Middle frontal gyrus (tissue), 1 donor: Measurements from ENCODE around the gene PPP1R18.
"Not testable (repeated sequence)": the region's sequence is repeated elsewhere in the genome, so short reads cannot be mapped to it uniquely, and the experiment has no call there.

Source experiments
- DNase-seq: peaks from one replicate; pipeline ENCODE4 v3.0.0-alpha.2; 2015; ENCODE audit warnings: low spot score; ENCODE audit errors: extremely low spot score

Gene PPP1R18

DNA sequence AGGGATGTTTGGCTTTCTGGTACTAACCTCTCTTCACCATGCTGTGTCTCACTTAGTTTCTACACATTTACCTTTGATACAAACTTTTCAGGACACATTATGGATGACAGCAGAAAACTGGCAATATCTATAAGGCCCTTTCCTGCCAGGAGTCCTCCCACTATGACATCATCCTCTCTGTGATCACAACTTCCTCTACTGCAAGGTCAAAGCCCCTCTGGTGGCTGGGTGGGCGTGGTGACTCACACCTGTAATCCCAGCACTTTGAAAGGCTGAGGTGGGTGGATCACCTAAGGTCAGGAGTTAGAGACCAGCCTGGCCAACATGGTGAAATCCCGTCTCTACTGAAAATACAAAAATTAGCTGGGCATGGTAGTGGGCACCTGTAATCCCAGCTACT lies 20.1 kb downstream of the PPP1R18 start:
- not testable (repeated sequence) for DNase-seq

DNA sequence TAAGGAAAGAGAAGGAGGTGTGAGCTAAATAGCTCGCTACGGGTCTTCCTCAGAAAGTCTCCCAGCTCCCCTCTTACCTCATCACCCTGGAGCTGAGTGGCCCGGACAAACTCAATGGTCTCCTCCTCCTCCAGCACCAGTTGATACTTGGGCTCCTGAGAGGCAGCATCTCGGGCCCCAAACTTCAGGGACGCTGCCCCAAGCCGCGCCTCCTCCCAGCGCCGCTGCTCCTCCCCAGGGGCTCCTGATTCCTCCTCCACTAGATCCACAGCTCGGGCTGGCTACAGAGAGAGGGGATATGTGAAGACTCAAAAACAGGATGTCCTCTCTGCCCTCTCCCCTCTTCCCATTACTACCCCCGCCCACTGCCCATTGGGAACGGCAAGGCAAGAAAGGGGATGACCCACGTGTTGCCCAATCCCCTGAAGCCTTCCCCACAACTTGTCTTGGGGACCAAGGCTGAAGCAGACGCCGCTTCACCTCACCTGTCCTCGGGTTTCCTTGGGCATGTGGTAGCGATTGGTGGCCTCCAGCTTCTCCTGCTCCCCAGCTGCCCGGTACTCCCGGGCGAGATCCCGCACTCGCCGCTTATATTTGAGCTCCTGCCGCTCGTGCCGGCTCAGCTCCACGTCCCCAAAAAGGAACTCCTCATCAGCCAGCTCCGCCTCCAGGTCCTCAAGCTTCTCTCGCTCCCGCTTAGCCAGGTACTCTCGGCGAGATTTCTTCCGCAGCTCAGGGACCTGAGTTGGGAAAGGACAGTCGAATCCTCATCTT lies 21.3 kb downstream of the PPP1R18 start:
- no peak for DNase-seq

DNA sequence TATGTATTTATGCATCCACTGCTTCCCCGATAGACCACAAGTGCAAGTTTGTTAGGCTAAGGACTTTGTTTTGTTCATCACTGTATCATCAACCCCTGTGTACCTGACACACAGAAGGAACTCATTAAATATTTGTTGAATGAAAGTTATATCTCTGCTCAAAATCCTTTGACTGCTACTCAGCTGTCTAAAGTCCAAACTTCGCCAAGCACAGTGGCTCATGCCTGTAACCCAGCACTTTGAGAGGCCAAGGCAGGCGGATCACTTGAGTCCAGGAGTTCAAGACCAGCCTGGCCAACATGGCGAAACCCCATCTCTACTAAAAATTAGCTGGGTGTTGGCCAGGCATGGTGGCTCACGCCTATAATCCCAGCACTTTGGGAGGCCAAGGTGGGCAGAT lies 28.5 kb downstream of the PPP1R18 start:
- DNase-seq = not testable (repeated sequence)

DNA sequence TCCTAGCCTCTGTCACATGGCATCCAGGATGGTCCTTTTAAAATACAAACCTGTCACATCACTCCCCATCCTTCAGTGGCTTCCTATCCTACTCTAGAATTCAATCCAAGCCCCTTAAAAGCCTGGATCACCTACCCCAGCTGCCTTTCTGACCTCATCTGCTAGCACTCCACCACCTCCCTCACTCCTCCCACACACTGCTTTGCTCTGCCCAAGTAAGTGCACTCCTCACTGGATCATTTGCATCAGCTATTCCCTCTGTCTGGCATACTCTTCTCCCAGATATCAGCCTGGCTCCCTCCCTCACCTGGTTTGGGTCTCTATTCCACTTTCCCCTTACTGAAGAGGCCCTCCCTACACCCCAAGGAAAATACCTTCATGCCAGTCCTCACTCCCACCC lies 29.0 kb downstream of the PPP1R18 start:
- DNase-seq = no peak

DNA sequence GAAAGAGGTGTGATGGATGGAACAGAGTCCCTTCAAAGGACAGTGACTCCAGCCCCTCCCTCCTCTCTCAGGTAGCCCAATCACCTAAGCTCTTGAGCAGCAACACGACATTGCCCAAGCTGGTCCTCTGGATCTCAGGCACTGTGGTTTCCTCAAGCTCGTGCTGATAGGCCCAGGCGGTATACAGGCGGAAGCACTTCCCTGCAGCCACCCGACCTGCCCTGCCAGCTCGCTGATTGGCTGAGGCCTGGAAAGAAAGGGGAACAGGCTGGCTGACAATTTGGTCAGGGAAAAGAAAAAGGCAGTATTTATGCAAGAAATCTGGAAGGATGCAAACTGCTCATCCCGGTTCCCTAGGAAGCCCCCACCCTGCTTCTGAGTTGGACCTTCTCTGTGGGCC lies 29.9 kb downstream of the PPP1R18 start:
- DNase-seq = no peak

DNA sequence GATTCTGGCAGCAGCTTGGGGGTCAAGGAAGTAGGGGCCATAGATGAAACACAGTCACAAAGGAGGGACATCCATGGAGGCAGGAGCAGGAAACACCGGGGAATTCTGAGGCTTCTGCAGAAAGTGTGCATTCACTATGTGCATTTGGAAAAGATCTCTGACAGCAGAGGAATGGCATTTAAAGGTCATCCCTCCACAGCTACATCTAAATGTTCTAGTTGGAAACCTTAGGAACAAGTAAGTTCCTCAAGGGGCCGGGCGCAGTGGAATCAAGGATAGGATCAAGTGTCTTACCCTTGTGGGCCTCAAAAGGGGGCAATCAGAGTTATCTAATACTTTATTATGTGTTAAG lies 30.7 kb downstream of the PPP1R18 start:
- DNase-seq = no peak

DNA sequence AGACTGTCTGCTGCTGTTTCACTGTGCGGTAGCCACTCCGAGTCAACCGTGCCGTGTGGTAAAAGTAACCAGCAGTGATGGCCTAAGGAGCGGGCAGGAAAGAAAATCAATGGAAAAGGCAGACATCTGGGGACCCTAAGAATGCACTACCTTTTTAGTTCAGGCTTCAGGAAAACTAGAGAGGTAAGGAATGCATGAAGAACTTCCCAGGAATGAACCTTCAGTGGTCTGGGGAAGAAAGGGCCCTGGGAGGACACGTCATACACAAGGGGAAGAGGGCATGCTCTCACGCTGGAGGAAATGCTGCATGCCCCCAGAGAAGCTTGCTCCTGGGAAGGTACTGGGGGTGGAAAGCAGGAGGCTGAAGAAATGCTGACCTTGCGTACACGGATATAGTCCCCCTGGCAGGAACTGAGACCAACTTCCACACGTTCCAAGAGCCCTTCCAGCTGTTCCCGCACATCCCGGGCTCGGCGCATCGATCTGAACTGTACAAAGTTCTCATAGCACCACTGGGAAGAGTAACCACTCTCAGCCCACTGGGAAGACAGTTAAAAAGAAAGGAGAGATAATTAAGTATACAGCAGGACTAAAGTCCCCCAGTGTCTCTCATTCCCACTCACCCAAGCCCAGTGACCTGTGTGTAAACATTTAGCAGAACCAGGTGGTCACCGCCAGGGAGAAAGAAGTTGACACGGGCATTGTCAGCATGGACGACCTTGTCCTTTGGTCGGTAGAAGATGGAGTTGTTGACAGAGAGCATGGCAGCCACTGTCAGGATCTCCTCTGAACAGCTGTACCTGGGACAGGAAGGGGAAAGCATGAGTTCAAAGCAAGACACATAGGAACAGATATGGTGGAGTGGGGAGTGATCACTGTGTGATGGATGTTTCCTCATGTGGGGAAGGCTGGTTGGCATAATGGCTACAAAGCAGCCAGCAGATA lies 31.4 kb downstream of the PPP1R18 start:
- DNase-seq = no peak

DNA sequence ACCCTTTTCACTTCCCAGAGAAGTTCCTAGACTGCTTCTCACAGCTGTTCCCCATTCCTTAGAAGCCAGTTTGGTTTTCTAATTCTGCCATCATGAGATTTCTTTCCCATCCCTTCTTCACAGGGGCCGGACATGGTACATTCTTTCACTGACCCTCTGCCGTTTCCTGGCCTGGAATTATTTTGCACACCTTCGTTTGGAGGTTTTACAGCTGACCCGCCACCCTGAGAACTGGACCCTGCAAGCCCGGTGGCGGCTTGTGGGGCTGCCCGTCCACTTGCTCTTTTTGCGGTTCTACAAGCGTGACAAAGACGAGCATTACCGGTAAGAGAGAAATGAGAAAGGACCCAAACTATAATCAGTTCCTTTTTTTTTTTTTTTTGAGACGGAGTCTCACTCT lies 35.3 kb downstream of the PPP1R18 start:
- DNase-seq = no peak

DNA sequence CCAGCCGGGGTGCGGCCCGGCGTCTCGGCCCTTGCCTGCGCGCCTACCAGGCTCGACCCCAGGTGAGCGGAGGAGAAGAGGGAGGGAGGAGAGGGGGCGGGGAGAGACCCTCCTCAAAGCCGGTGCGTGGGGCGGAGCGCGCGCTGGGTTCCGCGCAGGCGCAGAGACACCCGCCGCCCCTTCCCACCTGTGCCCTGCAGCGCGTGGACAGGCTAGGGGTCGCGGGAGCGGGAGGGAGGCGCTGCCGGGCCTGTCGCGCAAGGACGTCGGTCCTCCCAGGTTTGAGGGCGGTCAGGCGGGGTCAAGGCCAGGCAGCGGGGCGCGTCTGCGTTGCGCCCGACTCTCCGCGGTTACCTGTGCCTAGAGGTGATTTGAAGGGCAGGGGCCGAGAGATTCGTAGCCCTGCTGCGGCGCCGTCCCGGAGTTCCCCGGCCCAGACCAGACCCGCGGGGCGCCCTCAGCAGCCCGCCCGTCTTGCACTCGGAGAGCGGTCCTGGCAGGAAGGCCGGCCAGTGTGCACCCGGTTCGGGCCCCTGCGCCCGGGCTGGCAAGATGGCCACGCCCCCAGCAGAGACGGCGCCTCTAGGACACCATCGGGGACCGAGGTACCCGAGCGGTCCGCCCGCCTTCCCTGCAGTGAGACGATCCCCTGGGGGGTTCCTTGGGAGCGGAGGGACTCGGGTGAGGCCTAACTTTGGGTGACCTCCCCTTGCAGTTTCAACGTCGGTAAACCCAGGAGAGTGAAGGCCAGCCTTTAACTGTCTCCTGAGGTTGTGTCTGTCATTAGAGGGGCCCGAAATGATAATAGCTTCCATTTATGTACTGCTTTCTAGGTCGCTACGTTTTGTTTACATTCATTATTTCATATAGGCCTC lies 39.0 kb downstream of the PPP1R18 start:
- DNase-seq = peak; percentile 46

DNA sequence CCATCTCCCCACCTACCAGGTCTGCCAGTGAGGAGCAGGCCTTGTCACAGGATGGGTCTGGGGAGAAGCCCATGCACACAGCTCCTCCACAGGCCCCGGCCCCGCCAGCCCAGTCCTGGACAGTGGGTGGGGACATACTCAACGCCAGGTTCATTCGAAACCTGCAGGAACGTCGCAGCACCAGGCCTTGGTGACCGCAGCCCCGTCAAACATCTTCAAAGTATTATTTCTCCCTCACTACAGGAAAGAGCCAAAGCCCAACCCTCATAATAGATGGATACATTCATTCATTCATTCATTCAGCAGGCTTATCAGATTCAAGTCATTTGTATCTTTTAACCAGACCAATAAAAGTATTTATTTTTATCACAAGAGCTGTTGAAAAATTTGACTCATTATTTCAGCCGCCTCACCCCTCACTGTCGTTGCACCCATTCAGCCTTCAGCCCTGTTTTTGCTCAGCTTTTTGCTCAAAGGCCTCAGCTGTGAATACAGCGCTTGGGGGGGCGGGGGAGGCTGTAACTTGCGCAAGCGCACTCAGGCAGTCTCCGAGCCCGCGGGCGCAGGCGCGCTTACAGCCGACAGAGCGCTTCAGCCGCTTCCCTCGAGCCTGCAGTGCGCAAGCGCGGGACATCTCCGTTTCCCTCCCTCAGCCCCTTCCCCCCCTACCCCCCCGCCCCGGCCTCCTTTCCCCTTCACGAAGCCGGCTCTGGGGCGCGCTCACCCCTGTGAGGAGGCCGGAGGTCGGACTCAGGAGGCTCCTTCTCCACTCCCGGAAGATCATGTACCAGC lies 39.8 kb downstream of the PPP1R18 start, which contains the start of gene C6orf136:
TSS of gene C6orf136 (plus strand) at position 684 of the 792 bp plus-strand sequence. CDS start at position 783, 99 bp downstream.
- DNase-seq = peak; percentile 91

DNA sequence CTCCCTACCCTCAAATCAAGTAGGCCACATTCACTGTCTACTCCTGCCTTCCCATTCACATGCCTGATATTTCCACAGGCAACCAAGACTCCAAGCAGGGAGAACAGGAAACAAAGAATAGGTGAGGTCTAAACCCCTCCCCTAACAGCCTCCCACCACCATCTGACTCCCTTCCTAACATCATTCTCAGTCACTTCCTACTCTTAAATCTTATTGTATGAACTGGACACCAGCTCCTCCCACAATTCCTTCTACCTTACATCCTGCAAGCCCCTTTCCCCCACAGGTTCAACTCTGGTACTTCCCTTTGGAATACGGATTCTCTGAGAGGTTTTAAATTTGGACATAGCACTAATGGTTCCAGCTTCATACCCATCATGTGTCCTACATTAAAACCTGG lies 40.5 kb downstream of the PPP1R18 start:
- DNase-seq = no peak

DNA sequence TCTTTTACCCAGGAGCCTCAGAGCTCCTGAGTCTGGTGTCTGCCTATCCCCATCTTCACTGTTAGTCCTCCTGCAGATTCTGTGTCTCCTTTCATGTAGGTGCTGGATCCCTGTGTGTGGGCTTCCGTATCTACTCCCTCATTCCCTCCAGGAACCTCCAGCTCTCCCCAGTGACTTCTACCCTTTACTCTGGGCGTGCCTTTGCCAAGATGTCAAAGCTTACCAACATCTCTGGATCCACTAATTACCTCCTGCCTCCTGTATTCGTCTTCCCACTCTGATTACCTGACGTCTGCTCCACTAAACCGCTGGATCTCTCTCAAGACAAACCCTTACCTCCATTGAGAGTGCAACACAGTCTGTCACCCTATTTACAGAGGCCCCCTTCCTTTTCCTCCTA lies 41.7 kb downstream of the PPP1R18 start:
- no peak for DNase-seq

DNA sequence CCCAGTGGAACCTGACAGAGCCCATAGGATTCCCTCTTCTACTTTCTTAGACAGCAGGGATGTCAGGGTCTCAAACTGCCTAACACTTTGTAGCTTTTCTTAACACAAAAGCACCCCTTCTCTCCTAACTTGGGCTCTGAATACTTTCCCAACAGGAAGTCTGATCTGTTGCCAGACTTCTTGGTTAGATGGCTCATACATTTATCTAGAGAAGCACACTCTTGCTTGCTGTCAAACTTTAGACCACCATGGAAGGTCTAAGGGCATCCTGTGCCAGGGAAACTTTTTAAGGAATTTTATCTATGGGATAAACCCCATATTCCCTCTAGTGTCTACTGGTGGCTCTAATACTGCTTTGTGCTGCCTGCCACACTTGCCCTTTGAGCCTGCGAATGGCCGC lies 42.8 kb downstream of the PPP1R18 start:
- no peak for DNase-seq

DNA sequence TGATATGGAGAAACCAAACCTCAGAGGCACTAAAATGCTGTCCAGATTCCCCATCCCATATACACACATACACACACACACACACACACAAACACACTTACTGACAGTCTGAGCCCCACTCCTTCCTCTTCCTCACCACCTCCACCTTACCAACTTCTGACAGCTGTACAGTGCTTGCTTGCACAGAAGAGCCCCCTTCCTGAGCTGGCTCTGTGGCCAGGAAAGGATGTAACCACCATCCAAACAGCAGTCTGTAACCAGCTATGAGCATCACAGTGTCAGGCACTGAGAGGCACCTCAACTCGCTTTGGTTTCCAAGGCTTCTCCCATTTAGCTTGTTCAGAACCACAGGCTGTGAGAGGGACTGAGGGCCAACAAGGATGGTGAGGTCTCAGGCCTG lies 45.4 kb downstream of the PPP1R18 start:
- DNase-seq = no peak

DNA sequence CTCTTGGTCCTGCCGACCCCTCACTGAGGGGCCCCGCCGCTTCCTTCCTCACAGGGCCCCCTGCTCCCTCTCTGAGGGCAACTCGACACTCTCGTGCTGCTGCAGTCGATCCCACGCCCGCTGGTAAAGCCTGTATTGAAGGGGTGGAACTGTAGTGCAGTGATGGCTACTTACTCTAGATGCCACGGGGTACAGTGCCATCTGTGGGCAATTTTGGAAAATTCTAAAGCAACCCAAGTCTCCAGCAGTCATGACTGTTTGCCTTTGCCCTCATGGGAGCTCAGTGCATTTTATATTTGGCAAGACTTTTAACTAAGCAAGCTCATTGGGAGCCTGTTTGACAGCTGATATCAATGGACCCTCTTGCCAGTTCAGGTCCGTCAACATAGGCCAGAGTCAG lies 46.0 kb downstream of the PPP1R18 start:
- DNase-seq = no peak

DNA sequence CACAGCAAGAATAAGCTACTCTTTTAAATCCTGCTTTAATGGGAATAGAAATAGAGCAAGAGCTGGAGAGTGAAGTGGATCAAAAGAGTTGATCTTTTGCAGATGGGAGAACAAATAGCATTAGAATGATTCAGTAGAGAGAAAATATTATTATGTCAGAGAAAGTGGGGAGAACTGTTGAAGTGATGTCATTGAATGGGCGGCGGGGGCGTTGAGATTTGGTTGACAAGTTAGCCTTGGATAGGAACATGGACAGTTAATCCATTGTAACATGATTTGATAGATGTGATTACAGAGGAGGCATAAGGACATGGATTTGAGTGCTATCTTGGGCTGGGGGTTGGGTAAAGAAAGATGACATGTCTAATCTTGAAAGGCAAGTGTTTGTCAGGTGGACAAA lies 50.6 kb downstream of the PPP1R18 start:
- DNase-seq = no peak

DNA sequence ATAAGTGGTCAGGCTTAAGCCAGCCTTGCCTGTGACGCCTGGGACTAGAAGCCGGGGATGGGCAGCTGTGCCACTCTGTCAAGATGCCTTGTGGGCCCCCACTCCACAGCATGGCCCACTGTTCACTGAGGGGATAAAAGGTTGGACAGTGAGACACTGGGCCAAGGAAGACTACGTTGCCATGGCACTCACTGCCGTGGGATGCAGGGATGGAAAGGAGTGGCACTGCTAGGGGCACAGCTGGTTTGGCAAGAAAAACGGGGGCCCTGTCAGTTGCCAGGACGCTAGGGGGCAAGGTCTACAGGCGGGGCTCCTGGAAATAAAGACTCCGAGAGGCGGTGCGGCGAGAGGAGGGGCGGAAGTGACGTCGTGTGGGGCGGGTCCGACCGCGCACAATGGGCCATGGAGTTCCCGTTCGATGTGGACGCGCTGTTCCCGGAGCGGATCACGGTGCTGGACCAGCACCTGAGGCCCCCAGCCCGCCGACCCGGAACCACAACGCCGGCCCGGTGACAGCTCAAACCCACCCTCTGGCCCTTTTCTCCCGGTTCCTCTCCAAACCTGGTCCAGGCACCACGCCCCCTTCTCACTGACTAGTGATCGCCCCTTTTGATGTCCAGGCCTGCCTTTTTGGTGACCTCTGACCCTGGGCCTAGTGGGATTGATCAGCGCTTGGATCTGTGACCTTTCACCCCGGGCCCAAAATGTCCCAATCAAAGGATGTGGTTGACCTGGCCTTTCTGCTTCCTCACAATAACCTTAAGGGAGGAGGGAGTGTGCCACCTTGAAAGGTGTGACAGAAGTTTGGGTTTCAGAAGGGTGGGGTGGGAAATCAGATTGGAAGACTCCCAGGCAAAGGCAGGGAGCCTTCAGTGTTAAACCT lies 59.7 kb downstream of the PPP1R18 start, which contains the start of gene ATAT1:
TSS of gene ATAT1 (plus strand) at position 391 of the 883 bp plus-strand sequence.
- DNase-seq = peak; percentile 83
